Lung (tissue), 12 donors: ENCODE measurements around the gene XAF1. TPM values are rescaled to one million over a fixed set of nuclear protein-coding genes. Genes with fewer than 3 reads are reported as not detected.

Experiments
- ATAC-seq: fragments of 200-7000 bp; cut with Tn5 transposase; one replicate; pipeline ENCODE4 v1.9.1; 2020; ENCODE audit warnings: moderate number of reproducible peaks; ENCODE audit not compliant: insufficient read depth, low FRiP score
- DNase-seq, 3 donors: peaks; one replicate each; pipeline ENCODE4 v3.0.0-alpha.2; 2013 to 2017
- H3K27ac ChIP-seq, 2 donors: one replicate each; pipeline ENCODE4 v1.5.1; 2013; ENCODE audit warnings: mild to moderate bottlenecking in 2 of 2, moderate library complexity in 2 of 2, control low read depth in 1 of 2, inconsistent platforms in 1 of 2, low read depth in 1 of 2, low read length in 1 of 2
- H3K27me3 ChIP-seq, 3 donors: one replicate each; pipeline ENCODE4 v1.5.1; 2013; ENCODE audit warnings: low read length in 2 of 3; ENCODE audit not compliant: control insufficient read depth in 3 of 3, insufficient read depth in 3 of 3
- H3K36me3 ChIP-seq, 4 donors: one replicate each; pipeline ENCODE4 v1.5.1; 2013; ENCODE audit warnings: low read length in 4 of 4, mild to moderate bottlenecking in 1 of 4, moderate library complexity in 1 of 4; ENCODE audit not compliant: control insufficient read depth in 4 of 4, insufficient read depth in 4 of 4
- H3K4me1 ChIP-seq, 5 donors: one replicate each; pipeline ENCODE4 v1.5.1; 2013; ENCODE audit warnings: low read length in 5 of 5, mild to moderate bottlenecking in 2 of 5, moderate library complexity in 1 of 5; ENCODE audit not compliant: control insufficient read depth in 5 of 5, insufficient read depth in 5 of 5
- H3K4me3 ChIP-seq: one replicate; pipeline ENCODE4 v1.5.1; 2013; ENCODE audit warnings: mild to moderate bottlenecking, control low read depth, moderate library complexity
- H3K9ac ChIP-seq, 2 donors: one replicate each; pipeline ENCODE4 v1.5.1; 2013; ENCODE audit warnings: low read length in 2 of 2, control low read depth in 1 of 2; ENCODE audit not compliant: insufficient read depth in 1 of 2
- H3K9me3 ChIP-seq, 4 donors: one replicate each; pipeline ENCODE4 v1.5.1; 2013; ENCODE audit warnings: low read length in 3 of 4, mild to moderate bottlenecking in 1 of 4, moderate library complexity in 1 of 4; ENCODE audit not compliant: control insufficient read depth in 4 of 4, insufficient read depth in 3 of 4
- WGBS, 2 donors: extraction: QIAGEN DNeasy Blood & Tissue Kit; methylation state at CpG; one replicate each; pipeline ENCODE4 v1.1.7; 2013; 5-methylcytosine and 5-hydroxymethylcytosine counted together
- polyA plus RNA-seq, 2 donors: library from polyadenylated mRNA; stranded (reverse); fragments of 200-250 nt; gene quantifications; one replicate each; pipeline ENCODE4 v1.2.1, GENCODE V29; 2013
- total RNA-seq, 2 donors: library from RNA; depleted of rRNA in 1 of 2; stranded (reverse); fragments of >200 nt in 1 of 2; gene quantifications; one replicate each; pipeline ENCODE4 v1.2.1, GENCODE V29; 2014 to 2021
- TF ChIP-seq, protein P1 (sequence below): IDR thresholded peaks from 2 replicates; pipeline ENCODE4 v1.5.1; 2012; ENCODE audit warnings: mild to moderate bottlenecking; ENCODE audit errors: control extremely low read depth, extremely low read depth
- donor health status: control.
- donor health status: control.
- donor health status: Bipolar disorder and iron deficiency.
- donor health status: healthy.
- donor health status: DM: yes; HTN: yes; CAD: no.

XAF1 gene
- total and polyA plus RNA-seq, 4 donors = 25.3 to 38.3 (median 31.8) TPM

DNA sequence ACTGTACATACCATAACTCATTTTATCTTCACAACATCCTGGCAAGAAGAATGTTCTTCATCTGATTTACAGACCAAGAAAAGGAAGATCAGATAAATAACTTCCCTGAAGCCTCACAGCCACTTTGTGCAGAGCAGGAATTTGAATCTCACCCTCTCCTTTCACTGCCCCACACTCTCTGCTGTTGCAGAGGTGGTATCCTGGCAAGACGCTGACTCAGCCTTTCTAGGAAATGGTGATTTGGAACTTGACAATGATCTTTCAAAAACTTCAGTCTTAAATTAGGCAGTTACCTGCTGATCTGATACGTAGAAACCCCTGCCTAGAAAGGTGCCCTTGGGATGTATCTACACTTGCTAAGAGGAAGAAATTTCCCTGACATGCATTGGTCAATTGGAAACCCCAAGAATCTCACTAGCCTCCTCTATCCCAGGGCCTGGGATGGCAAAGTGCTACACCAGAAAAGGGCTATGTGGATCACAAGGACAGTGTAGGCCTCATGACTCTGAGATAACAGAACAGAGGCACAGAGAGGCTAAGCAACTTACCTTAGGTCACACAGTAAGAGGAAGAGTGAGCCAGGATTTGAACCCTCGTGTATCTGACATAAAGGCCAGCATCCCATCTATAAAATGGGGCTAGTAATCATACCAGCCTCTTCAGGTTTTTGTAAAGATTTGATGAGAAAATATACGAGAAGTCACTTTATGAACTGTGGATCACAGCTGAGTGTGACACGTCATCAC lies 38.1 kb downstream of the XAF1 start:
- TF ChIP-seq, protein P1, sequence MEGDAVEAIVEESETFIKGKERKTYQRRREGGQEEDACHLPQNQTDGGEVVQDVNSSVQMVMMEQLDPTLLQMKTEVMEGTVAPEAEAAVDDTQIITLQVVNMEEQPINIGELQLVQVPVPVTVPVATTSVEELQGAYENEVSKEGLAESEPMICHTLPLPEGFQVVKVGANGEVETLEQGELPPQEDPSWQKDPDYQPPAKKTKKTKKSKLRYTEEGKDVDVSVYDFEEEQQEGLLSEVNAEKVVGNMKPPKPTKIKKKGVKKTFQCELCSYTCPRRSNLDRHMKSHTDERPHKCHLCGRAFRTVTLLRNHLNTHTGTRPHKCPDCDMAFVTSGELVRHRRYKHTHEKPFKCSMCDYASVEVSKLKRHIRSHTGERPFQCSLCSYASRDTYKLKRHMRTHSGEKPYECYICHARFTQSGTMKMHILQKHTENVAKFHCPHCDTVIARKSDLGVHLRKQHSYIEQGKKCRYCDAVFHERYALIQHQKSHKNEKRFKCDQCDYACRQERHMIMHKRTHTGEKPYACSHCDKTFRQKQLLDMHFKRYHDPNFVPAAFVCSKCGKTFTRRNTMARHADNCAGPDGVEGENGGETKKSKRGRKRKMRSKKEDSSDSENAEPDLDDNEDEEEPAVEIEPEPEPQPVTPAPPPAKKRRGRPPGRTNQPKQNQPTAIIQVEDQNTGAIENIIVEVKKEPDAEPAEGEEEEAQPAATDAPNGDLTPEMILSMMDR = no peak
- H3K9me3 ChIP-seq = no peaks in the 10 kb centered on the region
- H3K4me3 ChIP-seq = no peak overlapping the region
- no peak overlapping the region for H3K9ac ChIP-seq
- no peaks in the 10 kb centered on the region for H3K36me3 ChIP-seq
- H3K27me3 ChIP-seq = peaks cover 0 to 6% (median 4%) of the 10 kb centered on the region in 3 donors
- 64 to 68% methylated on average over 5 of the region's 5 CpGs for WGBS, 2 donors
- no peak for DNase-seq
- no peaks in the 10 kb centered on the region for H3K4me1 ChIP-seq
- no peak for ATAC-seq
- H3K27ac ChIP-seq = no peak overlapping the region

DNA sequence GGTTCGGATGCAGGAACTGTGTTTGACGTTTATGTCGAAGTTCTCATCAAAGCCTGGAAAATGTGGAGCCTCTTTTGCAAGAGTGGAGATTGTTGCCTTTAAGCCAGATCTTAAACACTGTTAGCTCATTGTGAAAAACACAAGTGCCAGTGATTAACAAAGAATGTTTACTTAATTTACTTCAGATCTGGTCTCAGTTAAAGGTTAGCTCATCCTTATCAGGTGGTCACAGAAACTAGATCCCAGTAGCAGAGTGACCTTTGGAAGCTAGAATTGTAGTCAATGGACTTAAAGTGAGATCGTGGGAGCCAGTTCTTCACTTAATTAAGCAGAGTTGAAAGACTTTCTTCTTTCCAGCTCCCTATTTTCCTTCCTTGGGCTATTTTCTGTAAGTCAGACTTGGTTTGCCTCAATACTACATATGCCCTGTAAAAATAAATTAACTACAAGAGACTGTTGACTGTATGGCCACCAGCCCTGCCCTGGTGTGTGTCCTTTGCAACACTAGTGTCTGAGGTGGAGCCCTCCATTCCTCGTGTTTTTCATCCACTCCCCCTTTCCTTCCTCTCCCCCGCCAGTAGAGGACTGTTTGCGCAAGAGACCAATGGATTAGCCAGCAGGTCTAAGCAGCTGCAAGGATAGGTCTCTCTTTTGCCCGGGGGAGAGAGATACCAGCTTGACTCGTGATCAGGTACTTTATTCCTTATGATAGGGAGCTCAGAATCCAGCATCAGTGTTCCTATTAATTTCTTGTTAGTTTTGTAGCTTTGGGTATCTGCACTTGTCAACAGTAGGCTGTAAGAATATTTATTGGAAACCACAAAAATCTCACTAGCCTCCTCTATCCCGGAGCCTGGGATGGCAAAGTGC lies 40.4 kb downstream of the XAF1 start:
- H3K9ac ChIP-seq = no peak overlapping the region
- ATAC-seq (no peak), DNase-seq (no peak)
- TF ChIP-seq, protein P1 = no peak
- H3K4me1 ChIP-seq = no peaks in the 10 kb centered on the region
- no peak overlapping the region for H3K27ac ChIP-seq
- no peaks in the 10 kb centered on the region for H3K9me3 ChIP-seq
- no peaks in the 10 kb centered on the region for H3K27me3 ChIP-seq
- WGBS, 2 donors = 49 to 57% methylated on average over 10 of the region's 10 CpGs
- H3K36me3 ChIP-seq = no peaks in the 10 kb centered on the region
- no peak overlapping the region for H3K4me3 ChIP-seq

DNA sequence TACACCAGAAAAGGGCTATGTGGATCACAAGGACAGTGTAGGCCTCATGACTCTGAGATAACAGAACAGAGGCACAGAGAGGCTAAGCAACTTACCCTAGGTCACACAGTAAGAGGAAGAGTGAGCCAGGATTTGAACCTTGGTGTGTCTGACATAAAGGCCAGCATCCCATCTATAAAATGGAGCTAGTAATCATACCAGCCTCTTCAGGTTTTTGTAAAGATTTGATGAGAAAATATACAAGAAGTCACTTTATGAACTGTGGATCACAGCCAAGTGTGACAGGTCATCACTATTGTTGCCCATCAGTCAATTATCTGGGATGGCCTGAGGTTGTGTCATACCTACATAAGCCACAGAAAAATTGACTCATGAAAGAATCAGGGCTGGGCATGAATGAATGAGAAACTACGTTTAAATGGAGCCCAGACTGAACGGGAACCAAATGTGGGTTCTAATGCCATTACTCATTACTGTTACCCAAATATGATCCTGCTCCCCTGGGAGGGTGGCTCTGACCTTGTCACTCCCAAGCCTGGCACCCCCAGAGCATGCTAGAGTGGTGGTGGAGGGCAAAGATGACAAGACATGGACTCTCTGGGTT lies 41.1 kb downstream of the XAF1 start:
- no peak overlapping the region for H3K9ac ChIP-seq
- no peak overlapping the region for H3K4me3 ChIP-seq
- WGBS, 2 donors = 87 to 88% methylated on average over 2 of the region's 2 CpGs
- no peak overlapping the region for H3K27ac ChIP-seq
- no peaks in the 10 kb centered on the region for H3K9me3 ChIP-seq
- no peaks in the 10 kb centered on the region for H3K4me1 ChIP-seq
- H3K36me3 ChIP-seq = no peaks in the 10 kb centered on the region
- no peak for ATAC-seq
- DNase-seq = no peak
- TF ChIP-seq, protein P1 = no peak
- no peaks in the 10 kb centered on the region for H3K27me3 ChIP-seq
